HepG2 (cell line): Measurements from ENCODE around the gene DSCAML1. TPM values are rescaled to one million over a fixed set of nuclear protein-coding genes. Genes with fewer than 3 reads are reported as not detected.

Experiments used
- ATF2 ChIP-seq: sonication (generic); formaldehyde crosslinking; IDR thresholded peaks from 2 replicates; pipeline ENCODE4 v1.4.0; 2020; ENCODE audit warnings: missing genetic modification reagents
- ATF7 ChIP-seq, 2 experiments: fragments of 450-650 bp in 1 of 2; sonication (generic) in 1 of 2; formaldehyde crosslinking in 1 of 2; IDR thresholded peaks; 2 replicates each; pipeline versions ENCODE4 v1.4.0 to v1.6.1; 2016 to 2020; ENCODE audit warnings: antibody characterized with exemption in 1 of 2, mild to moderate bottlenecking in 1 of 2, missing genetic modification reagents in 1 of 2
- CHCHD3 ChIP-seq: sonication (generic); formaldehyde crosslinking; IDR thresholded peaks from 2 replicates; pipeline ENCODE4 v1.8.0; 2022; ENCODE audit warnings: mild to moderate bottlenecking, missing genetic modification reagents, moderate library complexity
- HMGXB4 ChIP-seq, 2 experiments: sonication (generic) in 1 of 2; formaldehyde crosslinking in 1 of 2; IDR thresholded peaks; 2 replicates each; pipeline versions ENCODE4 v1.4.0 to v1.6.1; 2018 to 2020; ENCODE audit warnings: missing genetic modification reagents in 2 of 2, borderline replicate concordance in 1 of 2, low read depth in 1 of 2, mild to moderate bottlenecking in 1 of 2, missing biosample characterization in 1 of 2
- KDM2A ChIP-seq: sonication (generic); formaldehyde crosslinking; IDR thresholded peaks from 2 replicates; pipeline ENCODE4 v1.4.0; 2020; ENCODE audit warnings: low read depth, missing genetic modification reagents, borderline replicate concordance
- NR1H2 ChIP-seq: sonication (generic); formaldehyde crosslinking; IDR thresholded peaks from 2 replicates; pipeline ENCODE4 v1.8.1; 2022; ENCODE audit warnings: low read depth, missing genetic modification reagents, borderline replicate concordance
- PITX1 ChIP-seq: sonication (generic); formaldehyde crosslinking; IDR thresholded peaks from 2 replicates; pipeline ENCODE4 v1.5.1; 2020; ENCODE audit warnings: mild to moderate bottlenecking, missing genetic modification reagents
- POLR2AphosphoS5 ChIP-seq: IDR thresholded peaks from 2 replicates; pipeline ENCODE4 v1.6.1; 2012; ENCODE audit warnings: low read depth, low read length
- PRMT3 ChIP-seq: sonication (generic); formaldehyde crosslinking; IDR thresholded peaks from 2 replicates; pipeline ENCODE4 v1.8.1; 2022; ENCODE audit warnings: low read depth, mild to moderate bottlenecking, moderate library complexity, missing genetic modification reagents, borderline replicate concordance
- SP4 ChIP-seq: sonication (generic); formaldehyde crosslinking; IDR thresholded peaks from 2 replicates; pipeline ENCODE4 v1.8.1; 2023; ENCODE audit warnings: mild to moderate bottlenecking, missing genetic modification reagents
- SPEN ChIP-seq: sonication (generic); formaldehyde crosslinking; IDR thresholded peaks from 2 replicates; pipeline ENCODE4 v1.5.1; 2020; ENCODE audit warnings: low read depth, mild to moderate bottlenecking, missing genetic modification reagents
- TRIM24 ChIP-seq: sonication (generic); formaldehyde crosslinking; IDR thresholded peaks from 2 replicates; pipeline ENCODE4 v1.8.0; 2022; ENCODE audit warnings: mild to moderate bottlenecking, missing genetic modification reagents
- ZFP41 ChIP-seq: sonication (generic); formaldehyde crosslinking; IDR thresholded peaks from 2 replicates; pipeline ENCODE4 v1.4.0; 2020; ENCODE audit warnings: mild to moderate bottlenecking, missing genetic modification reagents, borderline replicate concordance
- ZFP90 ChIP-seq: sonication (generic); formaldehyde crosslinking; IDR thresholded peaks from 2 replicates; pipeline ENCODE4 v1.8.0; 2022; ENCODE audit warnings: missing genetic modification reagents, mild to moderate bottlenecking, inconsistent platforms, borderline replicate concordance
- ZNF264 ChIP-seq: sonication (generic); formaldehyde crosslinking; IDR thresholded peaks from 2 replicates; pipeline ENCODE4 v1.4.0; 2020; ENCODE audit warnings: missing genetic modification reagents
- ZNF282 ChIP-seq: fragments of 450-650 bp; IDR thresholded peaks from 2 replicates; pipeline ENCODE4 v1.6.1; 2018; ENCODE audit not compliant: partially characterized antibody
- ZNF766 ChIP-seq: sonication (generic); formaldehyde crosslinking; IDR thresholded peaks from 2 replicates; pipeline ENCODE4 v1.5.0; 2020; ENCODE audit warnings: missing genetic modification reagents, borderline replicate concordance
- ZNF839 ChIP-seq: sonication (generic); formaldehyde crosslinking; IDR thresholded peaks from 2 replicates; pipeline ENCODE4 v1.4.0; 2020; ENCODE audit warnings: missing genetic modification reagents, mild to moderate bottlenecking, borderline replicate concordance
- polyA plus RNA-seq, 8 experiments: library from polyadenylated mRNA; depleted of rRNA in 3 of 8; stranded (reverse) in 7 of 8; unstranded in 1 of 8; fragments of >200 nt; fragmentation: Illumina TruSeq in 4 of 8; extraction: Trizol in 4 of 8; gene quantifications; 2 replicates each; pipeline versions ENCODE4 v1.2.1 to v1.2.3, GENCODE V29; 2011 to 2016; ENCODE audit warnings: low read depth in 4 of 8, missing spikeins in 1 of 8, mixed read lengths in 1 of 8; ENCODE audit not compliant: insufficient read depth in 1 of 8
- total RNA-seq, 5 experiments: library from RNA; depleted of rRNA; stranded (reverse); fragments of >200 nt; fragmentation: Illumina TruSeq; extraction: Trizol; gene quantifications; 2 replicates each; pipeline ENCODE4 v1.2.3, GENCODE V29; 2016; ENCODE audit warnings: low read depth in 1 of 5
- TF ChIP-seq, protein P1 (sequence below): IDR thresholded peaks from 2 replicates; pipeline ENCODE4 v1.6.1; 2016; ENCODE audit warnings: missing compliant biosample characterization, missing genetic modification reagents, borderline replicate concordance
- TF ChIP-seq, protein P2 (sequence below): IDR thresholded peaks from 2 replicates; pipeline ENCODE4 v1.6.1; 2012; ENCODE audit warnings: low read length, improper control_type of control experiment

Gene DSCAML1
- total and polyA plus RNA-seq, 2 of the 13 experiments (the other 11 are each of a cell fraction or from before 2014, with no cell fraction given), result 0.29 to 0.40 TPM

GRCh38 chr11:117816151-117816741 is 19.2 kb upstream of the DSCAML1 start (continued):
- no peak for TF ChIP-seq ZNF766 (CRISPR knock-in tag)
- TF ChIP-seq SP4 (CRISPR knock-in tag), result peak; percentile 41; the same call in 1 of the 2 replicates
- TF ChIP-seq HMGXB4 (CRISPR knock-in tag; IDR thresholded peaks at IDR 0.05; ENCODE audit: borderline replicate concordance in 1 of 2, low read depth in 1 of 2), result 0 out of 4 replicates have a peak, but pooled peaks of 1 of the 2 experiments have one; percentile 21
- no peak for TF ChIP-seq PRMT3 (CRISPR knock-in tag)
- no peak for TF ChIP-seq POLR2AphosphoS5
- TF ChIP-seq ATF2 (CRISPR knock-in tag), result no peak
- peak; percentile 45; the same call in 1 of the 2 replicates for TF ChIP-seq KDM2A (CRISPR knock-in tag)
- TF ChIP-seq PITX1 (CRISPR knock-in tag), result peak; percentile 64
- TF ChIP-seq SPEN (CRISPR knock-in tag), result no peak
- TF ChIP-seq ZFP41 (CRISPR knock-in tag), result no peak
- TF ChIP-seq, protein P1, sequence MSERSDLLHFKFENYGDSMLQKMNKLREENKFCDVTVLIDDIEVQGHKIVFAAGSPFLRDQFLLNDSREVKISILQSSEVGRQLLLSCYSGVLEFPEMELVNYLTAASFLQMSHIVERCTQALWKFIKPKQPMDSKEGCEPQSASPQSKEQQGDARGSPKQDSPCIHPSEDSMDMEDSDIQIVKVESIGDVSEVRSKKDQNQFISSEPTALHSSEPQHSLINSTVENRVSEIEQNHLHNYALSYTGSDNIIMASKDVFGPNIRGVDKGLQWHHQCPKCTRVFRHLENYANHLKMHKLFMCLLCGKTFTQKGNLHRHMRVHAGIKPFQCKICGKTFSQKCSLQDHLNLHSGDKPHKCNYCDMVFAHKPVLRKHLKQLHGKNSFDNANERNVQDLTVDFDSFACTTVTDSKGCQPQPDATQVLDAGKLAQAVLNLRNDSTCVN (CRISPR knock-in tag), result no peak
- TF ChIP-seq ZNF282, result no peak
- TF ChIP-seq ZNF264 (CRISPR knock-in tag), result peak; percentile 40; the same call in 1 of the 2 replicates
- TF ChIP-seq ATF7 (IDR thresholded peaks at IDR 0.05), result no peak
- no peak for TF ChIP-seq ATF7 (CRISPR knock-in tag; IDR thresholded peaks at IDR 0.05)
- TF ChIP-seq ZNF839 (CRISPR knock-in tag), result no peak
- no peak; the same call in 1 of the 2 replicates for TF ChIP-seq ZFP90 (CRISPR knock-in tag)
- no peak for TF ChIP-seq CHCHD3
- no peak for TF ChIP-seq TRIM24 (CRISPR knock-in tag)
- TF ChIP-seq, protein P2, sequence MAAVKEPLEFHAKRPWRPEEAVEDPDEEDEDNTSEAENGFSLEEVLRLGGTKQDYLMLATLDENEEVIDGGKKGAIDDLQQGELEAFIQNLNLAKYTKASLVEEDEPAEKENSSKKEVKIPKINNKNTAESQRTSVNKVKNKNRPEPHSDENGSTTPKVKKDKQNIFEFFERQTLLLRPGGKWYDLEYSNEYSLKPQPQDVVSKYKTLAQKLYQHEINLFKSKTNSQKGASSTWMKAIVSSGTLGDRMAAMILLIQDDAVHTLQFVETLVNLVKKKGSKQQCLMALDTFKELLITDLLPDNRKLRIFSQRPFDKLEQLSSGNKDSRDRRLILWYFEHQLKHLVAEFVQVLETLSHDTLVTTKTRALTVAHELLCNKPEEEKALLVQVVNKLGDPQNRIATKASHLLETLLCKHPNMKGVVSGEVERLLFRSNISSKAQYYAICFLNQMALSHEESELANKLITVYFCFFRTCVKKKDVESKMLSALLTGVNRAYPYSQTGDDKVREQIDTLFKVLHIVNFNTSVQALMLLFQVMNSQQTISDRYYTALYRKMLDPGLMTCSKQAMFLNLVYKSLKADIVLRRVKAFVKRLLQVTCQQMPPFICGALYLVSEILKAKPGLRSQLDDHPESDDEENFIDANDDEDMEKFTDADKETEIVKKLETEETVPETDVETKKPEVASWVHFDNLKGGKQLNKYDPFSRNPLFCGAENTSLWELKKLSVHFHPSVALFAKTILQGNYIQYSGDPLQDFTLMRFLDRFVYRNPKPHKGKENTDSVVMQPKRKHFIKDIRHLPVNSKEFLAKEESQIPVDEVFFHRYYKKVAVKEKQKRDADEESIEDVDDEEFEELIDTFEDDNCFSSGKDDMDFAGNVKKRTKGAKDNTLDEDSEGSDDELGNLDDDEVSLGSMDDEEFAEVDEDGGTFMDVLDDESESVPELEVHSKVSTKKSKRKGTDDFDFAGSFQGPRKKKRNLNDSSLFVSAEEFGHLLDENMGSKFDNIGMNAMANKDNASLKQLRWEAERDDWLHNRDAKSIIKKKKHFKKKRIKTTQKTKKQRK, result no peak
- TF ChIP-seq NR1H2 (CRISPR knock-in tag), result no peak
